Thyroid gland (tissue), 4 donors: ENCODE measurements around the gene BCL7B. TPM values are rescaled to one million over a fixed set of nuclear protein-coding genes. Genes with fewer than 3 reads are reported as not detected.

Source experiments
- DNase-seq, 2 donors: peaks; one replicate each; pipeline ENCODE4 v3.0.0-alpha.2; 2019
- H3K27ac ChIP-seq, 3 donors: fragments of 200-600 bp; sonication (generic); 1 replicate in 2 of 3; 2 replicates in 1 of 3; pipeline ENCODE4 v1.5.1; 2016 to 2019; ENCODE audit warnings: mild to moderate bottlenecking in 1 of 3, moderate library complexity in 1 of 3
- H3K27me3 ChIP-seq: fragments of 200-600 bp; sonication (generic); one replicate; pipeline ENCODE4 v1.5.1; 2019
- H3K36me3 ChIP-seq, 2 donors: fragments of 200-600 bp; sonication (generic); one replicate each; pipeline ENCODE4 v1.5.1; 2016 to 2019
- H3K4me1 ChIP-seq, 2 donors: fragments of 200-600 bp; sonication (generic); one replicate each; pipeline ENCODE4 v1.5.1; 2017 to 2019
- H3K4me3 ChIP-seq, 3 donors: fragments of 200-600 bp; sonication (generic); replicated peaks in 1 of 3; 1 replicate in 2 of 3; 2 replicates in 1 of 3; pipeline ENCODE4 v1.5.1; 2016; ENCODE audit warnings: mild to moderate bottlenecking in 1 of 3
- H3K9me3 ChIP-seq: fragments of 200-600 bp; sonication (generic); one replicate; pipeline ENCODE4 v1.5.1; 2017
- POLR2A ChIP-seq, 2 donors: fragments of 450-650 bp; IDR thresholded peaks; one replicate each; pipeline ENCODE4 v1.6.1; 2017; ENCODE audit warnings: antibody characterized with exemption in 2 of 2, mild to moderate bottlenecking in 2 of 2, moderate library complexity in 1 of 2
- WGBS, 2 donors: methylation state at CpG; one replicate each; pipeline ENCODE4 v1.1.5; 2017; 5-methylcytosine and 5-hydroxymethylcytosine counted together
- intact Hi-C: fragments of 100-400 bp; cut with DNase I; formaldehyde crosslinking; loops from one replicate; pipeline ENCODE4 v1.15.1; 2023
- total RNA-seq, 4 donors: library from RNA; depleted of rRNA; stranded (reverse); fragments of >200 nt; gene quantifications; one replicate each; pipeline ENCODE4 v1.2.3, GENCODE V29; 2016
- TF ChIP-seq, protein P1 (sequence below), 6 experiments: fragments of 200-600 bp in 3 of 6; fragments of 450-650 bp in 3 of 6; sonication (generic) in 3 of 6; IDR thresholded peaks; one replicate each; pipeline ENCODE4 v1.5.1; 2016 to 2019; ENCODE audit warnings: antibody characterized with exemption in 6 of 6, mild to moderate bottlenecking in 2 of 6, inconsistent platforms in 1 of 6, moderate library complexity in 1 of 6

BCL7B gene
- total RNA-seq, 4 donors from 2014 or later: 52.5 to 83.1 (median 74.4) TPM

DNA sequence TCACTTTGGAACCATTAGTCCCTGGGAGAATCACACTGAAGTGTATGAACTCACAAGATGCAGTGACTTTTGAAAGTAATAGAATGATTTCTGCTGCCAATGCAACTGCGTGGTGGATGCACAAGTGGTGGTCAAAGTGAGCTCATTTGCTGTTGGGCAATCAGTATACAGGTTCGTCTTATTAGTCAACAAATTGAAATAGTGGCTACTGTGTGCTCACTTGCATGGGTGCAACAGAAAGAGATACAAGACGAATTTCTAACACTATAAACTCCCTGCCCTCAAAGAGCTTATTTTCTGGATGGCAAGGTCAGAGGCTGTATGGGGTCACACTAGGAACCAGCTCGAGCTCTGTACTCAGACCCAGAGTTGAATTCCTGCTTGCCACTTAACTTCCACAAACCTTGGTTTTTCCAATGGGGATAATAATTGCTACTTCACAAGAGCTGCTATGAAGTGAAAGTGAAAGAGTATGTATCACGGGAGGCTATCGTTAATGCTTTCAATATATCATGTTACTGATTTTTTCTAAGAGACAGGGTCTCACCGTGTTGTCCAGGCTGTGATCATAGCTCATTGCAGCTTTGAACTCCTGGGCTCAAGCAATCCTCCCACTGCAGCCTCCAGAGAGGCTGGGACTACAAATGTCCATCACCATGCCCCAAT lies 8.3 kb upstream of the BCL7B start:
- Histone ChIP-seq H3K9me3 (no peaks in the 10 kb centered on the region), H3K27ac (no peak overlapping the region), H3K4me3 (no peak overlapping the region), H3K4me1 (no peaks in the 10 kb centered on the region), H3K36me3 (peaks cover 10 to 13% of the 10 kb centered on the region in 2 donors), H3K27me3 (no peaks in the 10 kb centered on the region)
- TF ChIP-seq, protein P1, sequence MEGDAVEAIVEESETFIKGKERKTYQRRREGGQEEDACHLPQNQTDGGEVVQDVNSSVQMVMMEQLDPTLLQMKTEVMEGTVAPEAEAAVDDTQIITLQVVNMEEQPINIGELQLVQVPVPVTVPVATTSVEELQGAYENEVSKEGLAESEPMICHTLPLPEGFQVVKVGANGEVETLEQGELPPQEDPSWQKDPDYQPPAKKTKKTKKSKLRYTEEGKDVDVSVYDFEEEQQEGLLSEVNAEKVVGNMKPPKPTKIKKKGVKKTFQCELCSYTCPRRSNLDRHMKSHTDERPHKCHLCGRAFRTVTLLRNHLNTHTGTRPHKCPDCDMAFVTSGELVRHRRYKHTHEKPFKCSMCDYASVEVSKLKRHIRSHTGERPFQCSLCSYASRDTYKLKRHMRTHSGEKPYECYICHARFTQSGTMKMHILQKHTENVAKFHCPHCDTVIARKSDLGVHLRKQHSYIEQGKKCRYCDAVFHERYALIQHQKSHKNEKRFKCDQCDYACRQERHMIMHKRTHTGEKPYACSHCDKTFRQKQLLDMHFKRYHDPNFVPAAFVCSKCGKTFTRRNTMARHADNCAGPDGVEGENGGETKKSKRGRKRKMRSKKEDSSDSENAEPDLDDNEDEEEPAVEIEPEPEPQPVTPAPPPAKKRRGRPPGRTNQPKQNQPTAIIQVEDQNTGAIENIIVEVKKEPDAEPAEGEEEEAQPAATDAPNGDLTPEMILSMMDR (IDR thresholded peaks at IDR 0.05): no peak
- TF ChIP-seq POLR2A (IDR thresholded peaks at IDR 0.05): no peak
- 60 to 71% methylated on average over 7 of the region's 7 CpGs for WGBS, 2 donors
- no peak for DNase-seq
- intact Hi-C loops: no loop called here

GRCh38 chr7:73560109-73560835 lies 2.8 kb upstream of the BCL7B start:
- Histone ChIP-seq H3K4me3 (no peak overlapping the region), H3K36me3 (no peaks in the 10 kb centered on the region), H3K27ac (no peak overlapping the region), H3K4me1 (peaks cover 15 to 17% of the 10 kb centered on the region in 2 donors), H3K27me3 (no peaks in the 10 kb centered on the region), H3K9me3 (no peaks in the 10 kb centered on the region)
- TF ChIP-seq POLR2A (IDR thresholded peaks at IDR 0.05): no peak
- TF ChIP-seq, protein P1 (IDR thresholded peaks at IDR 0.05): no peak
- intact Hi-C loops: no loop called here
- no peak for DNase-seq
- 56 to 60% methylated on average over 11 of the region's 11 CpGs for WGBS, 2 donors

DNA sequence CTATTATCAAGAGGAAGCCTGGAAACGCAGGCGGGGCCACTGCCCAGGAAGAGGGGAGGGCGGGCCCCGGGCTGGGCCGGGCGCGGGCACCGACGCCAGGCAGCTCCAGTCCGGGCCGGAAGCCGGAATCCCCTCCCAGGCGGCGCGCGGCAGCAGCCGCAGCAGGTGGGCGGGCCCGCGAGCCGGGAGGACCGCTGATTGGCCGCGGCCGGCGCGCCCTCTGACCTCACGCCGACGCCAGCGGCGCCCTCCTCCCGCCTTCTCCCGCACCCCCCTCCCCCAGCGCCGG lies 438 bp downstream of the BCL7B start:
- H3K27ac ChIP-seq: peak overlapping the region; percentile 93 to 99 (median 96)
- H3K27me3 ChIP-seq: no peaks in the 10 kb centered on the region
- no peak for TF ChIP-seq POLR2A (IDR thresholded peaks at IDR 0.05)
- TF ChIP-seq, protein P1 (IDR thresholded peaks at IDR 0.05): no peak
- no peaks in the 10 kb centered on the region for H3K36me3 ChIP-seq
- intact Hi-C loops: no loop called here
- H3K9me3 ChIP-seq: no peaks in the 10 kb centered on the region
- peak overlapping the region; percentile 50 to 94 (median 62) for H3K4me3 ChIP-seq
- DNase-seq: peak; percentile 96 to 97
- H3K4me1 ChIP-seq: peaks cover 31% of the 10 kb centered on the region in 2 donors
- 0% methylated on average over 19 to 23 of the region's 36 CpGs for WGBS, 2 donors

GRCh38 chr7:73556208-73557107 lies 1.0 kb downstream of the BCL7B start:
- TF ChIP-seq POLR2A (IDR thresholded peaks at IDR 0.05): peak in 1 of 2 donors; percentile 45
- TF ChIP-seq, protein P1 (IDR thresholded peaks at IDR 0.05): no peak
- H3K36me3 ChIP-seq: peaks cover 4 to 5% of the 10 kb centered on the region in 2 donors
- DNase-seq: no peak
- no peaks in the 10 kb centered on the region for H3K9me3 ChIP-seq
- no peaks in the 10 kb centered on the region for H3K27me3 ChIP-seq
- peaks cover 31% of the 10 kb centered on the region in 2 donors for H3K4me1 ChIP-seq
- intact Hi-C loops: no loop called here
- H3K4me3 ChIP-seq: peak overlapping the region in 2 of 3 donors; percentile 19 to 62
- 25% methylated on average over 28 of the region's 28 CpGs for WGBS, 2 donors
- H3K27ac ChIP-seq: peak overlapping the region; percentile 7 to 96 (median 93)
